ENCODE data around the gene ST6GALNAC6.
A peak's percentile ranks its signal among the peaks of the same experiment; 100 is the strongest.
"Not testable (repeated sequence)": the region's sequence is repeated elsewhere in the genome, so short reads cannot be mapped to it uniquely, and the experiment has no call there.

The ST6GALNAC6 gene

DNA sequence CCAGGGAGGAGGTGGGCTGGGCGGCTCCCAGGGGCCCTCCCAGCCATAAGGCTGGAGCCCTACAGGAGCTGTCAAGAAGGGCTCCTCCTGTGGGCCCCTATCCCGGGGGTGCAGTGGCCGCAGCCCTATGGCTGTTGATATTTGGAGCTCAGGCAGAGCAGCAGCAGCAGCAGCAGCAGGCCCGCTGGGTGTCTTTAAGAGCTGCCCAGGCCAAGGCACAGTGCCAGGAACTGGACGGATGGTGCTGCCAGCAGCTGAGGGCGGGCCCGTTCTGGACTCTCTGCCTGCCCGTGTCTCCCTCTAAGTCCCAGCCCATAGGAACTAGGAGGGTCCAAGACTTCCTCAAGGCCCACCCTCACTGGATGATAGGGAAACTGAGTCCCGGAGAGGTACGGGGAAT lies 25.5 kb downstream of the ST6GALNAC6 start:
- DNase-seq (ENCODE audit: low read depth in 2 of 2), result no peak

GRCh38 chr9:127873223-127873691 lies 26.1 kb downstream of the ST6GALNAC6 start:
- DNase-seq (ENCODE audit: low read depth in 2 of 2), result no peak

DNA sequence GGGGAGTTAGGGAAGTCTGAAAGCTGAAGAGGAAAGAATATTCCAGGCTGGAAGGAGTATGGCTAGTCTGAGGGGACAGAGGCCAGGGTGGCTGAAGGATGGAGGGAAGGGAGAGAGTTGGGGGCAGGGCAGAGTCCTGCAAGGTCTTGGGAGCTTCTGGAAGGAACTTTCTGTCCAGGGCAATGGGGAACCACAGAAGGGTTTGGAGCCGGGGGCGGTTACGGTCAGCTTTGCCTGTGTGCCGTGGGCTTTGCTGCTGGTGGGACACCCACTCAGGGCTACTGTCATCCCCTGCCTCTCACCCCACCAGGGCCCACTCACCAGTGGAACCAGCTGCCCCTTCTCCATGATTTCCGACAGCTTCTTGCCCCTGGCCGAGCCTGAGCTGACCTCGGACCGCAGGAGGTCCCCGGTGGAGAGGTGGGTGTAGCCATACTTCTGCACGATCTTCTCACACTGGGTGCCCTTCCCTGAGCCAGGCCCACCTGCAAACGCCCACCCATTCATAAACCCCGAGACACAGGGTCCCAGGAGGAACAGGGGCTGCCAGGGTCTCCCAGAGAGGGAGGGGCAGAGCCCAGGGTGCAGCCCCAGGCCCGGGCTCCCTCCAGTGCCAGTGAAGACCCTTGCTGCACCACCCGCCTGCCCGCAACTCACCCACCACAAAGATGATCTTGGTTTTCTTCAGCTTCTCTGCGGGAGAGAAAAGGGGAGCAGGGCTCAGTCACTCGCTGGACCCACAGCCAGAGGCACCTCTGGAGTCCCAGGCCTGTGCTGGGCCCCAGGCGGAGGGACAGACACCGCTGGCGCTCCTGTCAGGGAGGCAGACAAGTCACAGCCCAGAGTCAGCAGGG lies 26.8 kb downstream of the ST6GALNAC6 start:
- no peak for DNase-seq (ENCODE audit: low read depth in 2 of 2)

DNA sequence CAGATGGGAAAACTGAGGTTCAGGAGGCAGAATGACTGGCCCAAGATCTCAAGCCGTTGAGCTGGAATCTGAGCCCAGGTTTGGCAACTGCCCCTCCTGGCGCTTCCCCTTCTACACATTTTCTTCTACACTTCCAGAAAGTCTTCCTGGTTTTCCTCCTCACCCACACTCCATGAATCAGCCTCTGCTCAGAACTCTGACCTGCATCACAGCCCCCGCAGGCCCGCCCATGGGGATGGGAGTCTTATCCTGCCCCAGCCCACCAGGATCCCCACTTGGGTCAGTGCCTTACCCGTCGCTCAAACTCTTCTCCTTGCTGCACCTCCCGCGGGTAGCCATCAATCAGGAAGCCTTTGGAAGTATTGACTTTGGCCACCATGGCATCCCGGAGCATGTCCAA lies 27.9 kb downstream of the ST6GALNAC6 start:
- no peak for DNase-seq (ENCODE audit: low read depth in 2 of 2)

- DNase-seq (ENCODE audit: low read depth in 2 of 2), result no peak
Measured at GRCh38 chr9:127870887-127871286, 28.5 kb downstream of the ST6GALNAC6 start.

DNA sequence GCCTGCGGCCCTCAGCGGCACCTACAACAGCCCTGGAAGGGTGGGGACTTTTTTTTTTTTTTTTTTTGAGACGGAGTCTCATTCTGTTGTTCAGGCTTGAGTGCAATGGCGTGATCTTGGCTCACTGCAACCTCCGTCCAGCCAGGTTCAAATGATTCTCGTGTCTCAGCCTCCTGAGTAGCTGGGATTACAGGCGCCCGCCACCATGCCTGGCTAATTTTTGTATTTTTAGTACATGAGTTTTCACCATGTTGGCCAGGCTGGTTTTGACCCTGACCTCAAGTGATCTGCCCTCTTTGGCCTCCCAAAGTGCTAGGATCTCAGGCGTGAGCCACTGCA lies 29.3 kb downstream of the ST6GALNAC6 start:
- not testable (repeated sequence) for DNase-seq (ENCODE audit: low read depth in 2 of 2)

GRCh38 chr9:127869310-127870152 lies 29.9 kb downstream of the ST6GALNAC6 start:
- peak; percentile 55 to 67 for DNase-seq (ENCODE audit: low read depth in 2 of 2)

GRCh38 chr9:127868278-127868902 lies 31.0 kb downstream of the ST6GALNAC6 start:
- no peak for DNase-seq (ENCODE audit: low read depth in 2 of 2)

- DNase-seq (ENCODE audit: low read depth in 2 of 2), result no peak
Measured at GRCh38 chr9:127867356-127868277, 31.8 kb downstream of the ST6GALNAC6 start.

GRCh38 chr9:127866535-127866934 lies 32.9 kb downstream of the ST6GALNAC6 start:
- DNase-seq (ENCODE audit: low read depth in 2 of 2), result no peak

DNA sequence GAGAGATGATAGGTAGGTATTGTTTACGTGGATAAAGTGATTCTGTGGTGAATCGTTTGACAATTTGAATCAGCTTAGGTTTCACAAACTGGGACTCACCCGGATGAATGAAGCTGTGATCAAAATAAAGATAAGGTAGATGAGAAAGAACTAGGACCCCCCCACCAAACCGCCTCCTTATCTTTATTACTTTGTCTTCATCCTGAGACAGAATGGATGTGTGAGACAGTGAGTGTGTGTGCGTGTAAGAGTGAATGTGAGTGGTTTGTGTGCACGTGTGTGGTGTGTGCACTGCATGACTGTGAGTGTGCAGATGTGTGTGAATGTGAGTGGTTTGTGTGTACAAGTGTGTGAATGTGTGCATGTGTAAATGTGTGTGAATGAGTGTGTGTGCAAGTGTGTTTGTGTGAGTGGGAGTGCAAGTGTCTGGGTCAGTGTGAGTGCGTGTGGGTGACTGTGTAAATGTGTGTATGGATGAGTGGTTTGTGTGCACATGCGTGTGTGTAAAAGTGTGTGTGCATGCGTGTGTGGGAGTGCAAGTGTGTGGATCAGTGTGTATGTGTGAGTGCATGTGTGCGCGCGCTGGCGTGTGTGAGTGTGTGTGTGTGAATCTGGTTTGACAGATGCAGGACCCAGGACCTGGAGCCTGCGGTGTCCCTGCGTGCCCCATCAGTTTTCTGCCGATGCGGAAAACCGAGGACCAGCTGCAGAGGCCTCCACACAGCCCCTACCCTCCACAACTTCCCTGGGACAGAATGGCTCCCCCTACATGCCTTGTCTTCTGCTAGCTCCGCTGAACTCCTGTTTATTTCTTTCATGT lies 33.5 kb downstream of the ST6GALNAC6 start:
- no peak for DNase-seq (ENCODE audit: low read depth in 2 of 2)

GRCh38 chr9:127863191-127863621 lies 36.2 kb downstream of the ST6GALNAC6 start:
- no peak for DNase-seq (ENCODE audit: low read depth in 2 of 2)

DNA sequence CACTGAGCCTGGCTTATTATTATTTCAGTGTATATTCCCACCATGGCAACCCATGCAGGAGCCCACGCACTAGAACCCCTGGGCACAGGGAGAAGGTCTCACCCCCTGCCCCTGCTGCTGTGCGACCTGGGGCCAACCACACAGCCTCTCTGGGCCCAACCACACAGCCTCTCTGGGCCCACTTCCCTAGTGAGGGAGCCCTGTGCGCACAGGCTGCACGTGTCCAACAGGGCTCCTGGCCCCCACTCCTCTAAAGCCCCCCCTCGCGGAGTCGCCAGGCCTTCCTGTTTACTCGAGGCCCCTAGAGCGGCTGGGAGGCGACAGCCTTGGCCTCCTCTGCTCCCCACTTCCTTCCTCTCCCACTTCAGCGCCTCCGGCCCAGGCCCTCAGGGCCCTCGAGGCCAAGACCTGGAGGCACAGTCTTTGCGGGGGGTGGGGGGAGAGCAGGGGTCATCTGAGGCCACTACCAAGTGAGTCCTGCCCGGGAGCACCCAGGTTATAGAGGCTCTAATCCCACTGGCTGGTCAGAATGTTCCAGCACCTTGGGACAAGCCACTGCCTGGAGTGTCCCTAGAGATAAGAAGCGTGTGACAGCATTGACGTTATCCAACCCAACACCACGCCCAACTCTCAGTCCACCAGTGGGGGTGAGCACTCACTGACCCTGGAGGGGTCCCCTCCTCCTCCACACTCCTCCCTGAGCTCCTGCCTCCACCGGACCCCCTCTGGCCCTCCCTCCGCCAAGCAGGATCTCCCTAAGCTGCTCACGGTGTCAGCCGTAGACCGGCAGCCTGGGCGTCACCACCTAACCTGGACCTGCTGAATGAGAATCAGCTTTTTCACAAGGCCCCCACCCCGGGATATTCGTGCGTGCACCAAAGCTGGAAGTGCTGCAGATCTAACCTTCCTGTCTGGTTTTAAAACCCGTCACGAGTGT lies 37.1 kb downstream of the ST6GALNAC6 start:
- peak in 1 of 2 donors; percentile 10 for DNase-seq (ENCODE audit: low read depth in 2 of 2)

DNA sequence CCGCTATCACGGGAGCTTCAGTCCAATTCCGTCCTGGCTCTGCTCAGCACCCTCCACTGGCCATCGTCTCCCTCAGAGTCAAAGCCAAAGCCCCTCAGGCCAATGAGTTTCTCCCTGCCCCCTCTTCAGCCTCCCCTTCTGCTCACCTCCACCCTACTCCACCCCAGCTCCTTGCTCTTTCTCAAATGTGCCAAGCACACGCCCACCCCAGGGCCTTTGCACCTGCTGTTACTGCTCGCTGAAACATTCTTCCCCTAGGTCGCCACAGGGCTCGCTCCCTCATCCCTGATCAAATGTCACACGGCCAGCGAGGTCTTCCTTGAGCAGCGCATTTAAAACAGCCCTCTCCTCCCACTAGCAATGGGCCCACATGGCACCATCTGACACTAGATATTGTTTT lies 38.6 kb downstream of the ST6GALNAC6 start:
- DNase-seq (ENCODE audit: low read depth in 2 of 2), result no peak

DNA sequence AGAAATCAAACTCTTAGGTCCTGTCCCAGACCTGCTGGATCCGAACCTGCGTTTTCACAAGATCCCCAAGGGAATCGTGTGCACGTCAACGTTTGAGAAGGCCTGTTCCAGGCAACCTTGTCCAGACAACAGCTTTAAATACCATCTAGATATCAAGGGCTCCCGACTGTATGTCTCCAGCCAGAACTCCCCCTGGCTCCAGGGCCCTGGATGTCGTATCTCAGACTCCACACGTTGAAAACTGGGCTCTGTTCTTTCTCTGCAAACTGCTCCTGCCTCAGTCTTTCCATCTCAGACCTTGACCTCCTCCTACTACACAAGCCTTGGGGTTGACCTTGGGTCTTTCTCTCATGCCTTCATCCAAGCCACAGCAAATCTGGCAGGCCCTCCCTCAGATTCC lies 39.1 kb downstream of the ST6GALNAC6 start:
- no peak for DNase-seq (ENCODE audit: low read depth in 2 of 2)

GRCh38 chr9:127858041-127858512 lies 41.3 kb downstream of the ST6GALNAC6 start:
- no peak for DNase-seq (ENCODE audit: low read depth in 2 of 2)

GRCh38 chr9:127857278-127857677 lies 42.1 kb downstream of the ST6GALNAC6 start:
- no peak for DNase-seq (ENCODE audit: low read depth in 2 of 2)

DNA sequence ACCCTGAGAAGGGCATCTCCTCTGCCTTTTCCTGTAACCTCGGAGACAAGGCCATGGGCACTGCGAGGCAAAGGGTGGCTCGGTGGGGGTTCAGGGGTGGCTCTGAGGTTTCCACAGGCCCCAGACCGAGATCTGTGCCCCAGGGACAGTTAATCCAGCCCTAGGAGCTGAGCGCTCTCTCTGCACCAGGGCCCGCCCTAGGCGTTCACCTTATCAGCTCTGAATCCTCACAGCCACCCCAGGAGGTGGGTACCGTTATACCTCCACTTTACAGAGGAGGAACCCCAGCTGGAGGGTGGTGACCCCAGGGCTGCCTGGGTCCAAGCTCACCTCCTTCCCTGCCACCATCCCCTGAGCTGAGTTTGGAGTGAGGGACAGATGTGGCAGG lies 42.7 kb downstream of the ST6GALNAC6 start:
- DNase-seq (ENCODE audit: low read depth in 2 of 2), result no peak

DNA sequence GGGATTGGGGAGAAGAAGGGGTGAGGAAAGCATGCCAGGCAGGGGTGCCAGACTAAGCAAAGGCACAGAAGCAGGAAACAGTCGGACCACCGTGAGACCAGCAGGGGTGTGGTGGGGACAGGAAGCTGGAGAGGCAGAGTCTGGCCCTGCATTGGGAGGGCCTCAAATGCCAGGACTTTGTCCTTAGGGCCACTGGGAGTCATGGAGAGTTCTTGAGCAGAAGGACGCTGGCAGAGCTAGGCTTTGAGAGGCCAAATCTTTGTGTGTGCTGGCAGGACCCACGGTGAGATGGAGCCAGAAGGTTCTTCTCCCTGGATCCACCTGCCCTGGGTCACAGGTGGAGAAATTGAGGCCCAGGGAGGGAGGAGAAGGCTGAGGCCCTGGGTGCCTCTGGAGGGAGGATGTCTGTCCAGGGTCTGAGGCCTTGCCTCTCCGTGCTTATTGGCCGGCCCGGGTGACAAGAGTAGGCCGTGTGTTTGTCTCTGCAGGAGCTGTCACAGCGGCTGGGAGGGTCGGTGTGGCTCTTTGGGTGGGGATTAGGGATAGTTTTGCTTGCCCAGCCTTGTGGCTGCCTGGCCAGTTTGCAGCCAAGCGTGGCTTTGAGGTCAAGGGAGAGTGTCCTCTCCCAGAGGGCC lies 43.2 kb downstream of the ST6GALNAC6 start:
- DNase-seq (ENCODE audit: low read depth in 2 of 2), result no peak

Data from activated CD8-positive, alpha-beta memory T cell treated with anti-CD3 and anti-CD28 coated beads for 4 hours (primary cell).